ENCODE data around the gene GJA8.

GRCh38 chr1:147913362-147913942 lies 10.9 kb downstream of the GJA8 start:
- no peak for TF ChIP-seq CTCF (conservative IDR thresholded peaks at IDR 0.05; ENCODE audit: low read depth, low read length)
- TF ChIP-seq EZH2 (IDR thresholded peaks at IDR 0.05; ENCODE audit: borderline replicate concordance, low read depth, low read length, poor library complexity, severe bottlenecking), result no peak
